GM12864 (cell line): ENCODE measurements around the gene RCE1.

ENCODE experiments used
- DNase-seq: peaks from one replicate; pipeline ENCODE4 v3.0.0-alpha.2; 2011; ENCODE audit warnings: low read depth
- H3K4me3 ChIP-seq: 2 replicates; pipeline ENCODE4 v1.5.1; 2011; ENCODE audit warnings: mild to moderate bottlenecking, low read depth, low read length, control low read depth
- CTCF ChIP-seq: IDR thresholded peaks from 2 replicates; pipeline ENCODE4 v1.5.1; 2011; ENCODE audit warnings: low read depth, mild to moderate bottlenecking, moderate library complexity, low read length, control low read depth, inconsistent platforms; ENCODE audit errors: missing control alignments

RCE1 gene

GRCh38 chr11:66849501-66850234, 6.4 kb downstream of the RCE1 start:
- H3K4me3 ChIP-seq: no peak overlapping the region
- DNase-seq: no peak
- no peak for TF ChIP-seq CTCF

DNA sequence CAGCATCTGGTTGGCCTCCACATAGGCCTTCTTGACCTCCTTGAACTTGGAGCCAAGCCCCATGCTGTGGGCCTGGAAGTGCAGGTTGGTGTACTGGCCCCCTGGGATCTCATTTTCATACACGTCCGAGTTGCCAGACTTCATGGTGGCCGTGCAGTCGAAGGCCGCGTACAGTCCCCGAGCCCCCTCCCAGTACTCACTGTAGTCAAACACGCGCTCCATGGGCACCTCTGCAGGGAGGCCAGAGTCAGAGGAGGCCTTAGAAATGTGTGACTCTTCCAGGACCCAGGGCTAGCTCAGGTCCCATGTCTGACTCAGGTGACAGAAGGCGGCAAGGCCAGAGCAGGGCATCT, 7.0 kb downstream of the RCE1 start:
- no peak overlapping the region for H3K4me3 ChIP-seq
- TF ChIP-seq CTCF: no peak
- no peak for DNase-seq

GRCh38 chr11:66850588-66851238, 7.5 kb downstream of the RCE1 start:
- DNase-seq: no peak
- no peak overlapping the region for H3K4me3 ChIP-seq
- TF ChIP-seq CTCF: no peak

DNA sequence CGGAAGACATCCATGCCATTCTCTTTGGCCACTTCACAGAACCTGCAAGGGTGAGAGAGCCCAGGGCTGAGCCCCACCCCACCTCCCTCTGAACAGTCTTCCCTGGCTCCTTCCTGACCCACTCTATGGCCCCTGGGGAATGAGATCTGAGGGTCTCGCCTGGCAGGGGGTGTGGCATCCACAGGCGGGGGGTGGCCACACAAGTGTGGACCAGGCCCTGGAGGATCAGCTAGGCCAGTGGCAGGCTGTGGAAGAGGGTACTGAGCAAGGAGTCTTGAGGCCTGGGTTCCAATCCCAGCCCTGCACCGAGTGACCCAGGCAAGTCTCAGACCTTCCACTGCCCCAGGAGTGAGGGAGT, 8.0 kb downstream of the RCE1 start:
- no peak overlapping the region for H3K4me3 ChIP-seq
- TF ChIP-seq CTCF: no peak
- no peak for DNase-seq

GRCh38 chr11:66851698-66852465, 8.6 kb downstream of the RCE1 start:
- peak; percentile 29 for DNase-seq
- peak; percentile 75 for TF ChIP-seq CTCF
- H3K4me3 ChIP-seq: no peak overlapping the region

- no peak for DNase-seq
- TF ChIP-seq CTCF: no peak
- H3K4me3 ChIP-seq: no peak overlapping the region
Measured at GRCh38 chr11:66852466-66853241, 9.4 kb downstream of the RCE1 start.
